A549 (cell line): ENCODE measurements around the gene PDE3B.
"Not testable (repeated sequence)": the region's sequence is repeated elsewhere in the genome, so short reads cannot be mapped to it uniquely, and the experiment has no call there.

Experiments
- FOXS1 ChIP-seq: fragments of 250-450 bp; sonication (Bioruptor Pico); IDR thresholded peaks from 2 replicates; pipeline ENCODE4 v1.5.0; 2020; ENCODE audit warnings: mild to moderate bottlenecking, moderate library complexity
- JUN ChIP-seq, 2 experiments: fragments of >200 bp; sonication (Bioruptor Twin); formaldehyde crosslinking; IDR thresholded peaks; 2 replicates in 1 of 2; 3 replicates in 1 of 2; pipeline ENCODE4 v1.6.1; 2016 to 2017
- ZFP36 ChIP-seq: fragments of 450-650 bp; IDR thresholded peaks from 2 replicates; pipeline ENCODE4 v1.6.1; 2014; ENCODE audit warnings: borderline replicate concordance; ENCODE audit not compliant: partially characterized antibody
- TF ChIP-seq, protein P1 (sequence below): fragments of >200 bp; sonication (Bioruptor Twin); formaldehyde crosslinking; IDR thresholded peaks from 3 replicates; pipeline ENCODE4 v1.5.1; 2016
- TF ChIP-seq, protein P2 (sequence below): fragments of 200-600 bp; sonication (generic); IDR thresholded peaks from 2 replicates; pipeline ENCODE4 v1.6.1; 2016; ENCODE audit warnings: antibody characterized with exemption, mild to moderate bottlenecking, moderate library complexity

DNA sequence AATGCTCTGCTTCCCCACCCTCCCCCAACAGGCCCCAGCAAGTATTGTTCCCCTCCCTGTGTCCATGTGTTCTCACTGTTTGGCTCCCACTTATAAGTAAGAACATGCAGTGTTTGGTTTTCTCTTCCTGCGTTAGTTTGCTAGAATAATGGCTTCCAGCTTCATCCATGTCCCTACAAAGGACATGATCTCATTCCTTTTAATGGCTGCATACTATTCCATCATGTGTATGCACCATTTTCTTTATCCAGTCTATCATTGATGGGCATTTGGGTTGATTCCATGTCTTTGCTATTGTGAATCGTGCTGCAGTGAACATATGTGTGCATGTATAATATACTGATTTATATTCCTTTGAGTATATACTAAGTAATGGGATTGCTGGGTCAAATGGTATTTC is 52.1 kb downstream of the PDE3B start:
- TF ChIP-seq, protein P1, sequence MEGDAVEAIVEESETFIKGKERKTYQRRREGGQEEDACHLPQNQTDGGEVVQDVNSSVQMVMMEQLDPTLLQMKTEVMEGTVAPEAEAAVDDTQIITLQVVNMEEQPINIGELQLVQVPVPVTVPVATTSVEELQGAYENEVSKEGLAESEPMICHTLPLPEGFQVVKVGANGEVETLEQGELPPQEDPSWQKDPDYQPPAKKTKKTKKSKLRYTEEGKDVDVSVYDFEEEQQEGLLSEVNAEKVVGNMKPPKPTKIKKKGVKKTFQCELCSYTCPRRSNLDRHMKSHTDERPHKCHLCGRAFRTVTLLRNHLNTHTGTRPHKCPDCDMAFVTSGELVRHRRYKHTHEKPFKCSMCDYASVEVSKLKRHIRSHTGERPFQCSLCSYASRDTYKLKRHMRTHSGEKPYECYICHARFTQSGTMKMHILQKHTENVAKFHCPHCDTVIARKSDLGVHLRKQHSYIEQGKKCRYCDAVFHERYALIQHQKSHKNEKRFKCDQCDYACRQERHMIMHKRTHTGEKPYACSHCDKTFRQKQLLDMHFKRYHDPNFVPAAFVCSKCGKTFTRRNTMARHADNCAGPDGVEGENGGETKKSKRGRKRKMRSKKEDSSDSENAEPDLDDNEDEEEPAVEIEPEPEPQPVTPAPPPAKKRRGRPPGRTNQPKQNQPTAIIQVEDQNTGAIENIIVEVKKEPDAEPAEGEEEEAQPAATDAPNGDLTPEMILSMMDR, result not testable (repeated sequence)
- TF ChIP-seq ZFP36; FOXS1 (CRISPR knock-in tag); JUN (IDR thresholded peaks at IDR 0.05): not testable (repeated sequence)
- TF ChIP-seq, protein P2, sequence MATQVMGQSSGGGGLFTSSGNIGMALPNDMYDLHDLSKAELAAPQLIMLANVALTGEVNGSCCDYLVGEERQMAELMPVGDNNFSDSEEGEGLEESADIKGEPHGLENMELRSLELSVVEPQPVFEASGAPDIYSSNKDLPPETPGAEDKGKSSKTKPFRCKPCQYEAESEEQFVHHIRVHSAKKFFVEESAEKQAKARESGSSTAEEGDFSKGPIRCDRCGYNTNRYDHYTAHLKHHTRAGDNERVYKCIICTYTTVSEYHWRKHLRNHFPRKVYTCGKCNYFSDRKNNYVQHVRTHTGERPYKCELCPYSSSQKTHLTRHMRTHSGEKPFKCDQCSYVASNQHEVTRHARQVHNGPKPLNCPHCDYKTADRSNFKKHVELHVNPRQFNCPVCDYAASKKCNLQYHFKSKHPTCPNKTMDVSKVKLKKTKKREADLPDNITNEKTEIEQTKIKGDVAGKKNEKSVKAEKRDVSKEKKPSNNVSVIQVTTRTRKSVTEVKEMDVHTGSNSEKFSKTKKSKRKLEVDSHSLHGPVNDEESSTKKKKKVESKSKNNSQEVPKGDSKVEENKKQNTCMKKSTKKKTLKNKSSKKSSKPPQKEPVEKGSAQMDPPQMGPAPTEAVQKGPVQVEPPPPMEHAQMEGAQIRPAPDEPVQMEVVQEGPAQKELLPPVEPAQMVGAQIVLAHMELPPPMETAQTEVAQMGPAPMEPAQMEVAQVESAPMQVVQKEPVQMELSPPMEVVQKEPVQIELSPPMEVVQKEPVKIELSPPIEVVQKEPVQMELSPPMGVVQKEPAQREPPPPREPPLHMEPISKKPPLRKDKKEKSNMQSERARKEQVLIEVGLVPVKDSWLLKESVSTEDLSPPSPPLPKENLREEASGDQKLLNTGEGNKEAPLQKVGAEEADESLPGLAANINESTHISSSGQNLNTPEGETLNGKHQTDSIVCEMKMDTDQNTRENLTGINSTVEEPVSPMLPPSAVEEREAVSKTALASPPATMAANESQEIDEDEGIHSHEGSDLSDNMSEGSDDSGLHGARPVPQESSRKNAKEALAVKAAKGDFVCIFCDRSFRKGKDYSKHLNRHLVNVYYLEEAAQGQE, result not testable (repeated sequence)
